ENCODE data around the gene ABHD11. TPM values are rescaled to one million over a fixed set of nuclear protein-coding genes. Genes with fewer than 3 reads are reported as not detected.
A peak's percentile ranks its signal among the peaks of the same experiment; 100 is the strongest.
"Not testable (repeated sequence)": the region's sequence is repeated elsewhere in the genome, so short reads cannot be mapped to it uniquely, and the experiment has no call there.

Gene ABHD11
- total and polyA plus RNA-seq, 11 donors, result 17.9 to 36.9 (median 25.0) TPM

DNA sequence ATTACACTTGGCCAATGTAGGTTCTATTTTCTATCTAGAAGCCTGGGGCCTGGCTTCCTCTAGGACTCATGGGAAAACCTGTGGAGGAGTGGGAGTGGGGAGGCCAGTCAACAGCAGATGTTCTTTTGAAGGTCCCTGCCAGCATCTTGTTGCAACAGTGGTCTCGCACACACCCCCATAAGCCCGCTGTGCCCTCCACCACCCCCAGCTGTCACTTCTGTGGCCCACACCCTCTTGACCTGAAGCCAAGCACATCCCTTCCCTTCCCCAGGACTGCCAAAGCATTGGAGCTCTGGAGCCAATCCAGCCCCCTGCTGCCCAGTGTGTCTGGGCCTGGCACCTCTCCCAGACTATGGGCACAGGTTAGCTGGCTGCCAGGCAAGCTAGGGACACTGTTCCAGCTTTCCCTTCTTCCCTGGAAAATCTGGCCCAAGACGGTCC lies 17.2 kb downstream of the ABHD11 start:
- Histone ChIP-seq H3K4me3 (no peak overlapping the region), H3K36me3 (no peaks in the 10 kb centered on the region), H3K27ac (peak overlapping the region in 5 of 12 donors; percentile 22 to 54 (median 42)), H3K9me3 (no peaks in the 10 kb centered on the region), H3K27me3 (peaks cover 0 to 24% (median 4%) of the 10 kb centered on the region in 9 donors), H3K4me1 (peaks cover 0 to 32% (median 14%) of the 10 kb centered on the region in 12 donors)
- 31 to 58% (median 46%) methylated on average over 3 of the region's 3 CpGs for WGBS, 4 donors
- intact Hi-C loops (cut with DNase I), result loop anchor here in 1 of 10 donors (5.0 kb wide), 1 partner anchor 54 kb away; the partner anchor contains the start of gene VPS37D
- peak; percentile 80 to 88 (median 81) for DNase-seq
- ATAC-seq, result peak; percentile 81 to 89 (median 85)
- no peak for TF ChIP-seq POLR2A (IDR thresholded peaks at IDR 0.05)

- not testable (repeated sequence) for DNase-seq, H3K4me3 ChIP-seq, H3K36me3 ChIP-seq, ATAC-seq, H3K27ac ChIP-seq, H3K9me3 ChIP-seq
- Histone ChIP-seq H3K4me1 (peaks cover 0 to 34% (median 14%) of the 10 kb centered on the region in 12 donors), H3K27me3 (peaks cover 0 to 30% (median 3%) of the 10 kb centered on the region in 9 donors)
- intact Hi-C loops (cut with DNase I), result loop anchor here in 1 of 10 donors (5.0 kb wide), 1 partner anchor 53 kb away; the partner anchor contains the start of gene VPS37D
- 91 to 96% (median 94%) methylated on average over 9 of the region's 9 CpGs for WGBS, 4 donors
Measured at GRCh38 chr7:73720443-73720842, 18.2 kb downstream of the ABHD11 start.

DNA sequence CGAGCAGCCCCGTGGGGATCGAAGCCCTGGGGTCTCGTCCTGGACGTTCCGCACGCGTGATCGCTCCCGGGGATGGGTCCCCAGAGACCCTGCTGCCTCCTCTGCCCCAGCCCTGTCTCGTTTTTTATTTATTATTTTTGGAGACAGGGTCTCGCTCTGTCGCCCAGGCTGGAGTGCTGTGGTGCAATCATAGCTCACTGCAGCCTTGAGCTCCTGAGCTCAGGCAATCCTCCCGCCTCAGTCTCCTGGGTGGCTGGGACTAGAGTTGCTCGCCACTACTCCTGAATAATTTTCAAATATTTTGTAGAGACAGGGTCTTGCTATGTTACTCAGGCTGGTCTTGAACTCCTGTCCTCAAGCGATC lies 18.8 kb downstream of the ABHD11 start:
- Histone ChIP-seq H3K27me3 (peaks cover 0 to 32% (median 3%) of the 10 kb centered on the region in 9 donors), H3K36me3 (no peaks in the 10 kb centered on the region), H3K4me1 (peaks cover 0 to 36% (median 14%) of the 10 kb centered on the region in 12 donors), H3K9me3 (no peaks in the 10 kb centered on the region), H3K27ac (peak overlapping the region in 1 of 12 donors; percentile 15), H3K4me3 (peak overlapping the region in 10 of 12 donors; percentile 32 to 96 (median 82))
- TF ChIP-seq, protein P1, sequence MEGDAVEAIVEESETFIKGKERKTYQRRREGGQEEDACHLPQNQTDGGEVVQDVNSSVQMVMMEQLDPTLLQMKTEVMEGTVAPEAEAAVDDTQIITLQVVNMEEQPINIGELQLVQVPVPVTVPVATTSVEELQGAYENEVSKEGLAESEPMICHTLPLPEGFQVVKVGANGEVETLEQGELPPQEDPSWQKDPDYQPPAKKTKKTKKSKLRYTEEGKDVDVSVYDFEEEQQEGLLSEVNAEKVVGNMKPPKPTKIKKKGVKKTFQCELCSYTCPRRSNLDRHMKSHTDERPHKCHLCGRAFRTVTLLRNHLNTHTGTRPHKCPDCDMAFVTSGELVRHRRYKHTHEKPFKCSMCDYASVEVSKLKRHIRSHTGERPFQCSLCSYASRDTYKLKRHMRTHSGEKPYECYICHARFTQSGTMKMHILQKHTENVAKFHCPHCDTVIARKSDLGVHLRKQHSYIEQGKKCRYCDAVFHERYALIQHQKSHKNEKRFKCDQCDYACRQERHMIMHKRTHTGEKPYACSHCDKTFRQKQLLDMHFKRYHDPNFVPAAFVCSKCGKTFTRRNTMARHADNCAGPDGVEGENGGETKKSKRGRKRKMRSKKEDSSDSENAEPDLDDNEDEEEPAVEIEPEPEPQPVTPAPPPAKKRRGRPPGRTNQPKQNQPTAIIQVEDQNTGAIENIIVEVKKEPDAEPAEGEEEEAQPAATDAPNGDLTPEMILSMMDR (IDR thresholded peaks at IDR 0.05), result no peak
- TF ChIP-seq POLR2A (IDR thresholded peaks at IDR 0.05), result no peak
- WGBS, 4 donors, result 8 to 26% (median 10%) methylated on average over 6 to 16 of the region's 16 CpGs
- DNase-seq (no peak), ATAC-seq (peak in 1 of 4 donors; percentile 11)
- intact Hi-C loops (cut with DNase I), result loop anchor here in 4 of 10 donors (5.0 kb wide), 2 partner anchors 37 to 52 kb away; partner anchors contain the start of genes VPS37D (in 3 of the 4), BUD23 (in 2 of the 4) and DNAJC30 (in 2 of the 4)

GRCh38 chr7:73718905-73719805 lies 19.4 kb downstream of the ABHD11 start, which contains the start of gene STX1A:
TSS of gene STX1A (minus strand) at chr7:73719669. CDS start at chr7:73719631, 38 bp downstream.
- ATAC-seq (peak; percentile 16 to 87 (median 72)), DNase-seq (peak; percentile 58 to 88 (median 73))
- peak within 1 kb of the TSS in 5 of 12 donors; percentile 15 to 71 (median 48) for H3K27ac ChIP-seq
- TF ChIP-seq POLR2A (IDR thresholded peaks at IDR 0.05), result peak in 1 of 2 donors; percentile 55
- TF ChIP-seq, protein P1 (IDR thresholded peaks at IDR 0.05), result no peak
- peak within 1 kb of the TSS; percentile 58 to 96 (median 78) for H3K4me3 ChIP-seq
- H3K27me3 ChIP-seq, result peaks cover 0 to 32% (median 3%) of the 10 kb centered on the region in 9 donors
- H3K36me3 ChIP-seq, result no peaks in the 10 kb centered on the region
- H3K9me3 ChIP-seq, result no peaks in the 10 kb centered on the region
- intact Hi-C loops (cut with DNase I), result loop anchor here in 3 of 10 donors (5.0 kb wide), 2 partner anchors 37 to 52 kb away; partner anchors contain the start of genes BUD23 (in 2 of the 3), DNAJC30 (in 2 of the 3) and VPS37D (in 2 of the 3)
- peaks cover 0 to 36% (median 14%) of the 10 kb centered on the region in 12 donors for H3K4me1 ChIP-seq
- WGBS, 4 donors, result 1 to 4% (median 2%) methylated on average over 28 to 96 of the region's 96 CpGs

All from heart left ventricle (tissue), 16 donors.